Ishikawa (cell line): ENCODE measurements around the gene TLR6.

Experiments
- CEBPB ChIP-seq: IDR thresholded peaks from 2 replicates; pipeline ENCODE4 v1.6.1; 2012
- CREB1 ChIP-seq: IDR thresholded peaks from 2 replicates; pipeline ENCODE4 v1.6.1; 2012; ENCODE audit warnings: low read depth
- EGR1 ChIP-seq: IDR thresholded peaks from 2 replicates; pipeline ENCODE4 v1.6.1; 2012
- EP300 ChIP-seq: IDR thresholded peaks from 2 replicates; pipeline ENCODE4 v1.6.1; 2012; ENCODE audit warnings: borderline replicate concordance
- FOXM1 ChIP-seq: IDR thresholded peaks from 2 replicates; pipeline ENCODE4 v1.6.1; 2012; ENCODE audit warnings: low read depth, borderline replicate concordance
- MAX ChIP-seq: IDR thresholded peaks from 2 replicates; pipeline ENCODE4 v1.6.1; 2012
- NFIC ChIP-seq: IDR thresholded peaks from 2 replicates; pipeline ENCODE4 v1.6.1; 2012
- RAD21 ChIP-seq: IDR thresholded peaks from 2 replicates; pipeline ENCODE4 v1.6.1; 2012; ENCODE audit warnings: low read depth
- REST ChIP-seq: IDR thresholded peaks from 2 replicates; pipeline ENCODE4 v1.6.1; 2012; ENCODE audit warnings: low read depth, mild to moderate bottlenecking
- TAF1 ChIP-seq: IDR thresholded peaks from 2 replicates; pipeline ENCODE4 v1.6.1; 2012; ENCODE audit warnings: low read depth, mild to moderate bottlenecking
- TCF12 ChIP-seq: IDR thresholded peaks from 2 replicates; pipeline ENCODE4 v1.6.1; 2012; ENCODE audit warnings: low read depth
- TEAD4 ChIP-seq: IDR thresholded peaks from 2 replicates; pipeline ENCODE4 v1.6.1; 2012
- USF1 ChIP-seq: IDR thresholded peaks from 2 replicates; pipeline ENCODE4 v1.6.1; 2012
- YY1 ChIP-seq: IDR thresholded peaks from 2 replicates; pipeline ENCODE4 v1.6.1; 2012; ENCODE audit warnings: low read depth
- ZBTB7A ChIP-seq: IDR thresholded peaks from 2 replicates; pipeline ENCODE4 v1.6.1; 2012; ENCODE audit warnings: low read depth

The TLR6 gene

DNA sequence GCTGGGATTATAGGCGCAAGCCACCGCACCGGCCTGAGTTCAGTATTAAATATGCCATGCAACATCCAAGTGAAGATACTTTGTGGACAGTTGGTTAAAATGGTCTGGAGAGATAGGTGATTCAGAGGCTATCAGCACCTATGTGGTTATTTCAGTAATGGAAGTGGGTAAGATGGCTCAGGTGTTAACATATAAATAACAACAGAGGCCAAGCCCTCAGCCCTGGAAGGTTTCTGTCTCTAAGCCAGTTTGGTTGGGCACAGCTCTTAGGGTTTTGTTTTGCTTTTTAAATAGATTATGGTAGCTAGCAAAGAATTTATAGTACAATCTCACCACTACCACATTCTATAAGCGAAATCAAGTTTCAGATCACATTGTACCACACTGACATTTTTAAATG is 27.6 kb upstream of the TLR6 start:
- TF ChIP-seq FOXM1 = no peak
- TF ChIP-seq EGR1 = no peak
- no peak for TF ChIP-seq EP300
- no peak for TF ChIP-seq REST
- no peak for TF ChIP-seq TCF12
- no peak for TF ChIP-seq TEAD4
- TF ChIP-seq ZBTB7A = no peak

- no peak for TF ChIP-seq NFIC
- no peak for TF ChIP-seq USF1
- TF ChIP-seq TEAD4 = no peak
- no peak for TF ChIP-seq EP300
- TF ChIP-seq RAD21 = no peak
- TF ChIP-seq MAX = no peak
- TF ChIP-seq CEBPB = no peak
Measured at GRCh38 chr4:38876636-38877035, 20.0 kb upstream of the TLR6 start.

DNA sequence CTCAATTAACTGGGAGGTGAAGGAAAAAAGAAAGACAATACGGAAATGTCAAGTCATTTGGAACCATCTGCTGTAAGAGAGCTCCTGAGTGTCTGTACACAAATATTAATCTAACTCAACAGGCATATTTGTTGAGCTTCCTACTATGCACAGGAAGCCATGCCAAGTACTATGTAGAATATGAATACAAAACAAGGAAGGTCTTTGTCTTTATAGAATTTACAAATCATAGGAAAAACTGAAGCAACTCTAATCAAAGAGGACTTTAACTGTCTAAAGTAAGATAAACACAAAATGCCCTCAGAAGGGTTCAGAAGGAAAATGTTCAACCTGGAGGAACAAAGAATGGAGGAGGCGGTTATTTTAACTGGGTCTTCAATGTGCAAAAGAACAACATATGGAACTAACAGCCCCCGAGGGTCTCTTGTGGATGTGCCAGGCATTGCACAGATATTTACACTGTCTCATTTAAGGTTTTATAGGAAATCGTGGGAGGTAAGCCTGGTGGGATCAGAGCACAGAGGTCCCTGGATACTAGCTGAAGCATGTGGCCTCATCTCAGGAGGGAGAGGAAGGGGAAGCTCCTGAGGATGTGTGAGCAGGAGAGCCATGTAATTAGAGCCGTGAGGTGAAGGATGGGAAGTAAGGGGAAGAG is 16.8 kb upstream of the TLR6 start:
- no peak for TF ChIP-seq TAF1
- no peak for TF ChIP-seq EGR1
- no peak for TF ChIP-seq NFIC
- TF ChIP-seq TCF12 = no peak
- no peak for TF ChIP-seq USF1
- TF ChIP-seq RAD21 = no peak
- no peak for TF ChIP-seq FOXM1
- TF ChIP-seq EP300 = no peak
- no peak for TF ChIP-seq REST
- TF ChIP-seq CEBPB = no peak
- no peak for TF ChIP-seq CREB1
- no peak for TF ChIP-seq YY1
- no peak for TF ChIP-seq TEAD4
- no peak for TF ChIP-seq MAX
- no peak for TF ChIP-seq ZBTB7A

DNA sequence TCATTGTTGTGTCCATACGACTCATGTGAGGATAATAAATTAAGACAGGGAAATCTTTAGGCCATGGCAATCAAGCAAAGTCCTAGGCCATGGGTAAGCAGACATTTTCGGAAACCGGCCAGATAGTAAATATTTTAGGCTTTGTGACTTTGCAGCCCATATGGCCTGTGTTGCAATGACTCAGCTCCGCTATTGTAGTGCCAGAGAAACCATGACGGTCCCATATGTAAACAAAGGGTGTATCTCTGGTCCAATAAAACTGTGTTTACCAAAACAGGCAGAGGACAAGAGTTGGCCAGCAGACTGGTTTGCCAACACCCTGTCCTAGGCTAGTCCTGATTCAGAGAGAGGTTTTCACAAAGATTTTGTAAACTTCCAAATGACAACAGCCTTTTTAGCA is 16.0 kb upstream of the TLR6 start:
- TF ChIP-seq NFIC (no peak), YY1 (no peak), CEBPB (no peak), TCF12 (no peak), ZBTB7A (no peak), CREB1 (no peak), TEAD4 (no peak), USF1 (no peak), FOXM1 (no peak), TAF1 (no peak), MAX (no peak), RAD21 (no peak), REST (no peak), EP300 (no peak)
